Left hindlimb (tissue), 1 donor: ENCODE data around the gene CBX8.

Experiments used
- DNase-seq: peaks from one replicate; pipeline ENCODE4 v3.0.0-alpha.2; 2018

CBX8 gene

GRCh38 chr17:79748295-79749099 is 48.4 kb downstream of the CBX8 start:
- DNase-seq, result no peak

- DNase-seq, result no peak
These were observed 49.2 kb downstream of the CBX8 start for GRCh38 chr17:79747508-79748294.

GRCh38 chr17:79746889-79747507 is 49.9 kb downstream of the CBX8 start:
- no peak for DNase-seq

GRCh38 chr17:79745641-79746105 is 51.2 kb downstream of the CBX8 start:
- DNase-seq, result no peak

- no peak for DNase-seq
These were observed 53.3 kb downstream of the CBX8 start for GRCh38 chr17:79743614-79744013.

GRCh38 chr17:79742951-79743476 is 53.9 kb downstream of the CBX8 start:
- DNase-seq, result no peak

GRCh38 chr17:79742589-79742918 is 54.3 kb downstream of the CBX8 start:
- DNase-seq, result no peak
